GM18502 (cell line): ENCODE data around the gene DPH2.

Source experiments
- ATAC-seq: cut with Tn5 transposase; IDR thresholded peaks from one replicate; pipeline ENCODE4 v1.9.1; 2021; ENCODE audit warnings: mild to moderate bottlenecking; ENCODE audit not compliant: unreplicated experiment, poor library complexity

DPH2 gene, protein sequence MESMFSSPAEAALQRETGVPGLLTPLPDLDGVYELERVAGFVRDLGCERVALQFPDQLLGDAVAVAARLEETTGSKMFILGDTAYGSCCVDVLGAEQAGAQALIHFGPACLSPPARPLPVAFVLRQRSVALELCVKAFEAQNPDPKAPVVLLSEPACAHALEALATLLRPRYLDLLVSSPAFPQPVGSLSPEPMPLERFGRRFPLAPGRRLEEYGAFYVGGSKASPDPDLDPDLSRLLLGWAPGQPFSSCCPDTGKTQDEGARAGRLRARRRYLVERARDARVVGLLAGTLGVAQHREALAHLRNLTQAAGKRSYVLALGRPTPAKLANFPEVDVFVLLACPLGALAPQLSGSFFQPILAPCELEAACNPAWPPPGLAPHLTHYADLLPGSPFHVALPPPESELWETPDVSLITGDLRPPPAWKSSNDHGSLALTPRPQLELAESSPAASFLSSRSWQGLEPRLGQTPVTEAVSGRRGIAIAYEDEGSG

DNA sequence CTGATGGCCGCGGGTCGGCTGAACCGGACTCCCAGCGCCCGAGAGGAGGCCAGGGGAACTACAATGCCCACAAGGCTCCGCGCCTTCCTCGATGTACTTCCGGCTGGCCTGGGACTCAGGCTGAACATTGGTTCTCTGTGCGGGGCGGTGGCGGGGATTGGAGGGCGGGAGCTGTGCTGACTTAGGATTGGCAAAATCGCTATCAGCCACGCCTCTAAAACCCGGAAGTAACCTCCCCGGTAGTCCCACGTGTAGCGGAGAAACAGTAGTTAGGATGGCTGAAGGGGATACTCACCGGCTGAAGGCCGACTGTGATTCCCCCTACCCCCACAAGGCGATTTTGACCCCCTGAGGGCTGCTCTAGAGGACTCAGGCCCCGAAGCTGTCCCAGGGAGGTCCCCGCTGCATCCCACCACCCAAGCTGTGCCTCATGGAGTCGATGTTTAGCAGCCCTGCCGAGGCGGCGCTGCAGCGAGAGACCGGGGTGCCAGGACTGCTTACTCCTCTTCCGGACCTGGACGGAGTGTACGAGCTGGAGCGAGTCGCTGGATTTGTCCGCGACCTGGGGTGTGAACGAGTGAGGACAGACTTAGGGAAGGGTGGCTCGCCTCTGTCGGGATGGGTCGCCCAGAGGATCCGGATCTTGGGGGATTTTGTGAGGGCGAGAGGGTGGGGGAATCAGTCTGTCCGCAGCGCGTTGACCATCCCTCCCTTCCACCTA is at the start of gene DPH2:
Gene DPH2, plus strand, starts transcription at position 265 of the 721 bp plus-strand sequence. Its CDS starts 166 bp downstream, at position 431.
- ATAC-seq = peak; percentile 87

DNA sequence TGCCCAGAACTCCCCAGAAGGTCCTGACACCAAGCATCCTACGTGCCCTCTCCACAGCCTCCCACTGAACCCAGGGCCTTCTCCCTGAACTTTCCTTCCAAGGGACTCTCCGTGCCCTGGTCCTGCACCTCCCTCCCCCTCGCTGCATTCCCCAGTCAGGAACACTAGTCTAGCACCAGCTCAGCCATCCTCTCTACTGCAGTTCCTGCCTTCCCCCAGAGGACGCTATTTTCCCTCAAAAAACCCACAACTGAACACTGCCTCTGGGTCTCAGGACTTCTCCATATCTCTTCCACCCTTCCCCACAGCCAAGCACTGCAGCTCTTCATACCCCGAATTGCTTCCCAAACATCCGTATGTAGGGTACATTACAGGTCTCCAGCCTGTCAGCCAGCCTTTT is 48.8 kb upstream of the DPH2 start:
- no peak for ATAC-seq

DNA sequence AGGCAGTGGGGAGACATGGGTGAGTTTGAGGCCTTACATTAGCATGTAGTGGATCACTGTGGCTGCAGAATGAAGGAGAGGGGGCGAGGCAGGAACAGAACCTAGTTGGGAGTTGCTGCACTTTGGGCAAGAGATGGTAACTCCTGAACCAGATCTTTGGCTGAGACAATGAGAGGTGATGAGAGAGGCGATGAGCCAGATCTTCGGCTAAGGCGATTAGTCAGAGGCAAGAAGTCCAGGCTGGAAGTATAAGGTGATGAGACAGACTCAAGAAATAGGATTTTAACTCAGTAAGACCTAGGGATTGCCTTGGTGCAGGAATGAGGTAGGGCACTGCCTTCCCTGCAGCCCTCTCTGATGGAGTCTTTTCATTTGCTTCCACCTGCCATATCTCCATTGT is 45.3 kb upstream of the DPH2 start:
- ATAC-seq = no peak

DNA sequence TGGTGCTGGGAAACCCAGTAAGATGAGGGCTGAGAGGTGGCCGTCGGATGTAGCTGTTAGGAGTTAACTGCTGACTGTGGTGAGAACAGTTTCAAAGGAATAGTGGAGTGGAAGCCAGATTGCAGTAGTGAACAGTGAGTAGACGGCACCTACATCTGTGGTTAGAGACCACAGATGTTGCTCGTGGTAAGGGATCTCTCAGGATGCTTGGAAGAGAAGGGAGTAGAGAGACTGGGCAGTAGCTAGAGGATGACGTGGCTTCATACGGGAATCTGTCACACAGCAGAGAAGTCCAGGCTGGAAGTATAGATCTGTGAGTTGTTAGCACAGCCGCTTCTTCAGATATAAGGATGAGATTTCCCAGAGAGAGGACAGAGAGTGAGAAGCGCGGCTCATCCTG is 44.0 kb upstream of the DPH2 start:
- ATAC-seq = no peak

DNA sequence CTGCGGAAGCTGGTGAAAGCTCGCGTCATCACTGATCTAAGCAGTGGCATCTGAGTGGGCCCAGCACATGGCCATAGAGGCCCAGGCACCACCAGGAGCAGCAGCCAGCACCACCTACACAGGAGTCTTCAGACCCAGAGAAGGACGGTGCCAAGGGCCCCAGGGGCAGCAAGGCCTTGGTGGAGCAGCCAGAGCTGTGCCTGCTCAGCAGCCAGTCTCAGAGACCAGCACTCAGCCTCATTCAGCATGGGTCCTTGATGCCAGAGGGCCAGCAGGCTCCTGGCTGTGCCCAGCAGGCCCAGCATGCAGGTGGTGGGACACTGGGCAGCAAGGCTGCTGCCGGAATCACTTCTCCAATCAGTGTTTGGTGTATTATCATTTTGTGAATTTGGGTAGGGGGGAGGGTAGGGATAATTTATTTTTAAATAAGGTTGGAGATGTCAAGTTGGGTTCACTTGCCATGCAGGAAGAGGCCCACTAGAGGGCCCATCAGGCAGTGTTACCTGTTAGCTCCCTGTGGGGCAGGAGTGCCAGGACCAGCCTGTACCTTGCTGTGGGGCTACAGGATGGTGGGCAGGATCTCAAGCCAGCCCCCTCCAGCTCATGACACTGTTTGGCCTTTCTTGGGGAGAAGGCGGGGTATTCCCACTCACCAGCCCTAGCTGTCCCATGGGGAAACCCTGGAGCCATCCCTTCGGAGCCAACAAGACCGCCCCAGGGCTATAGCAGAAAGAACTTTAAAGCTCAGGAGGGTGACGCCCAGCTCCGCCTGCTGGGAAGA is 39.5 kb upstream of the DPH2 start:
- ATAC-seq = no peak

DNA sequence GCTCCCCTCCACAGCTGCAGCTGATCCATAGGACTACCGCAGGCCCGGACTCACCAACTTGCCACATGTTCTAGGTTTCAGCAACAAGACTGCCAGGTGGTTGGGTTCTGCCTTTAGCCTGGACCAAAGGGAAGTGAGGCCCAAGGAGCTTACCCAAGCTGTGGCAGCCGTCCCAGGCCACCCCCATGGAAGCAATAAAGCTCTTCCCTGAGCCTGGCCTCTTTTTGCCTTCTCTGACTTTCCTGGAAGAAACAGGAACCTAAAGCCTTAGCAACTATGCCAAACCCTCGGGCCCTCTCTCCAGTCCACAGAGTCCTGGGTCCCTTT is 38.9 kb upstream of the DPH2 start:
- no peak for ATAC-seq

DNA sequence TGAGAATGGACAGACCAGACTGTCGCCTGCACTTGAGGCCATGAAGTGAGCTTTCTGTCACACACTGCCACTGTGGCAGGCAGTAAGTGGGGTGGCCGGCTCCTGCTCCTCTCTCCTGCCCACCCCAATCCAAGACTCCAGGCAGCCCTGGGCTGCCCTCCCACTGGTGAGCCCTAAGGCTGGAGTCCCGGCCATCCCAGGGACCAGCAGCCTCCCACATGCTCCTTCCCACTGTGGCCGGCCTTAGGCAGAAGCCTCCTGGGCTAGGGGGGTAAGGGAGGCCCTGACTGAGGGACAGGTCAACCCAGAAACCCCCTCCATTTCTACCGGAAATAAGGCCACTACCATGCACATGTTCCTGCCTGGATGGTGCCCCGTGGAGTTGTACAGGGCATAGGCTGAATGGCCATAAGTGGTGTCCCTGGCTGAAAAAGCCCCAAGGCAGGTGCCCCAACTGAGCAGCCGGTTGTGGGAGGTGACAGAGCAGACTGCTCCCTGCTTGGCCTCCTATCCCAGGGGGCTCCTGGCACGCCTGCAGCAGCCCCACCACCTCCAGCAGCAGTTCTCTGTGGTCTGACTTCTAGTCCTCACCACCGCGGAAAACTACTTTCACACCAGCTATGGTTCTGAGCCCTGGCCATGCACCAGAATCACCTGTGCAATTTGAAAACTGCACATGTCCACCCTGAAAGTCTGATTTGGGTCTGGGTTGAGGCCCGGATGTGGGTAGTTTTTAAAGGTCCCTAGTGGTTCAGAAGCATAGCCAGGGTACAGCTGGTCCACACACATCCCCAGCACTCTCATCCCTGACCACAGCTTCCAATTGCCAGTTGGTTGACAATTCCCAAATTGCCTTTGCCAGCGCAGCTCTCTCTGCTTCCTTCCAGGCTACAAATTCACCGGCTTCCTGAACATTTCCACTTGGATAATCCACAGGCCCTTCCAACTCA is 37.8 kb upstream of the DPH2 start:
- no peak for ATAC-seq

DNA sequence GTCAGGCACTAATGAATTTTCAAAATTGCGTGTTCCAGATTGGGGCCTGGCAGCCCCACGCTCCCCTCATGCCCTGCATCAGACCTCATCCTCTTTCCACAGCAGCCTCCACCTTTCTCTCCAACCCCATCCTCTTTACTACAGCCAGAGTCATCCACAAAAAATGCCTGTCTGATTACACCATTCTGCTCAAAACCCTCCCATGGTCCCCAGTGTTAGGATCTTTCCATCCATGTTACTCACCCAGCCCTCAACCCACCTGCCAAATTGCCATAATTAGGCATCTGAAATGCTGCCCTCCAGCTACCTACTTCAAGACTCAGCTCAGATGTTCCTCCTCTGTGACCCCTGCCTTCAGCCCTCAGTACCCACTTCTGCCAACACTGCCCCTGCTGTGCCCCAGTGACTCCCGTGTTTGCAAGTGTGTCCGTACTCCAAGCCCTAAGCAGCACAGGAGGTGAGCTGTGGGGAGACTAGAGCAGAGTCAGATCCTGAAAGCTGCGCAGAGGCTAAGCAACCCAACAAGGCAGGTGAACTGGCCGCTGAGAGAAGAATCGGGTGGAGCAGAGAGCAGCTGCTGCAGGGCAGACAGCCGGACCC is 36.9 kb upstream of the DPH2 start:
- ATAC-seq = no peak

DNA sequence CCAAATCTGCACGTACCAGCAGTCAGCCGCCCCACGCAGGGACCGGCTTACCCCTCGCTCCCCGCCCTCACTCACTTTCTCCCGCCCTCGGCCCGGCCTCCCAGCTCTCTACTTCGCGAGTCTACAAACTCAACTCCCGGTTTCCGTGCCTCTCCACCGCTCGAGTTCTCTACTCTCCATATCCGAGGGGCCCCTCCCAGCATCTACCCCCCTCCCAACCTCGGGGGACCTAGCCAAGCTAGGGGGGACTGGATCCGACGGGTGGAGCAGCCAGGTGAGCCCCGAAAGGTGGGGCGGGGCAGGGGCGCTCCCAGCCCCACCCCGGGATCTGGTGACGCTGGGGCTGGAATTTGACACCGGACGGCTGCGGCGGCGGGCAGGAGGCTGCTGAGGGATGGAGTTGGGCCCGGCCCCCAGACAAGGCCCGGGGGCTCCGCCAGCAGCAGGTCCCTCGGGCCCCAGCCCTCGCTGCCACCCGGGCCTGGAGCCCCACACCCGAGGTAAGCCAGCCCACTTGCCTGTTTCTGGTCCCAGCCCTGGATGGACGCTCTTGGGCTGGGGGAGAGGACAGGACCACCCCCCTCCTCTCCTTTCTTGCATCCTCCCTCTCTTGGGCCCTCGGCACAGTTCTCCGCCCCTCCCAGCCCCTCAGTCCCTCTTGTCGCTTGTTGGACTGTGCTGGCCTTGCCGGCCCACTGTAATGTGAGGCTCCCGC is 36.3 kb upstream of the DPH2 start, which contains the start of gene ARTN:
Gene ARTN, plus strand, starts transcription at position 416 of the 715 bp plus-strand sequence. CDS start 1,856 bp downstream, outside the sequence.
- no peak for ATAC-seq

DNA sequence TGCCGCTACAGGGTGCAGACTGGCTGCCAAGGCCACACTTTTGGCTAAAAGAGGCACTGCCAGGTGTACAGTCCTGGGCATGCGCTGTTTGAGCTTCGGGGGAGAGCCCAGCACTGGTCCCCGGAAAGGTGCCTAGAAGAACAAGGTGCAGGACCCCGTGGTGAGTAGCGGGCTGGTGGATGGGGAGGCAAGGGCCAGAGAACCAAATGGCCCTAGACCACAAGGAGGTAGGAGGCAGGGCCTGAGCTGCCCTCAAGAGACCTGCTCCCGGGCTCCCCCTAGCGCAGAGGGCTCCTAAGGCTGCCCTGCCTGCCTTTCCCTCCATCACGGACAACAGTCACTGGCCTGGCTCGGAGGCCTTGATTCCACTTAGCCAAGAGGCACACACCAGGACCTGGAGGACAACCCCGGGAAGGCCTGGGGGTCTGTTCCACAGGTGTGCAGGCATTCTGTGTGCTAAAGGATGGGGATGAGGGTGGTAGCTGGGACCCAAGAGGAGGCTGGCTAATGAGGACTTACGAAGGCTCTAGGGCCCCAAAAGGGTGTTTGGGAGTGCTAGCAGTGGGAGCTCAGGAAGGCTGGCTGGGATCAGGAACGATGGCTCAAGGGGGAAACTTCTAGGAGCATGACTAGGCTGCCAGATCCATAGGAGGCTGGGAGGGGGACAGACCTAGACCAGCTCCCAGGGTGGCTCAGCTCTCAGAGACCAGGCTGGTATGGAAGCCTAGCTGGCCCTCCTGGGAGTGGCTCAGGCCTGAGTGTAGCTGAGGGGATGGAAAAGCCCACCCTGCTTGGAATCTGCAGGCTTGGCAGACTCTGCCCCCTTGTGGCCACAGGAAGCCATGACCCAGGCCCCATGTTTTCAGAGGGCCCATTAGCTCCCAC is 35.5 kb upstream of the DPH2 start:
- ATAC-seq = no peak

DNA sequence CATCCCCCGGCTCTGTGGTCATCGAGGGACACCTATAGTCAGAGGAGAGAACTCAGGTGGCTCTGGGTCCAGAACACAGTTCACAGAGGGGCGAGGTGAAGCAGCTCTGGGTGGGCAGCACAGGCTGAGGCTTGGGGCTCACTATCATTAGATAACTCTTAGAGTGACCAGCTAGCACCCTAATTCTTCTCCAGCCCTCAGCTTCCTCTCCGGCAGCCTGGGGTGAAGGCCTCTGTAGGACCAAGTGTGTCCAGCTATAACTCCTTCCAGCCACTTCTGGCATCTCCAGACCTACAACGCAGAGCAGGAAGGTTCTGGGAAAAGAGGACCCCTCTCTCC is 34.9 kb upstream of the DPH2 start:
- no peak for ATAC-seq

DNA sequence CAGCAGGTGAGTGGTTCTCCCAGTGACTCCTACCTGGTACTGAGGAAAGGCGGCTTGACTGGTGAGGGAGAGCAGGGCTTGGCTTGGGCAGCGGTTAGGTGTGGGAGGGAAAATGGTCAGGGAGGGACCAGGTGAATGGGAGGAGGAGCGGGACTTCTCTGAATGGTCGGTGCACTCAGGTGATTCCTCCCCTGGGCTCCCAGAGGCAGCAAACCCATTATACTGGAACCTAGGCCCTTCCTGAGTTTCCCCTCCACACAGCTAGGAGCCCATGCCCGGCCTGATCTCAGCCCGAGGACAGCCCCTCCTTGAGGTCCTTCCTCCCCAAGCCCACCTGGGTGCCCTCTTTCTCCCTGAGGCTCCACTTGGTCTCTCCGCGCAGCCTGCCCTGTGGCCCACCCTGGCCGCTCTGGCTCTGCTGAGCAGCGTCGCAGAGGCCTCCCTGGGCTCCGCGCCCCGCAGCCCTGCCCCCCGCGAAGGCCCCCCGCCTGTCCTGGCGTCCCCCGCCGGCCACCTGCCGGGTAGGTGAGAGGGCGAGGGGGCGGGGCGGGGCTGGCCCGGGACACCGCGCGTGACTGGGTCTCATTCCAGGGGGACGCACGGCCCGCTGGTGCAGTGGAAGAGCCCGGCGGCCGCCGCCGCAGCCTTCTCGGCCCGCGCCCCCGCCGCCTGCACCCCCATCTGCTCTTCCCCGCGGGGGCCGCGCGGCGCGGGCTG is 33.9 kb upstream of the DPH2 start:
- no peak for ATAC-seq

DNA sequence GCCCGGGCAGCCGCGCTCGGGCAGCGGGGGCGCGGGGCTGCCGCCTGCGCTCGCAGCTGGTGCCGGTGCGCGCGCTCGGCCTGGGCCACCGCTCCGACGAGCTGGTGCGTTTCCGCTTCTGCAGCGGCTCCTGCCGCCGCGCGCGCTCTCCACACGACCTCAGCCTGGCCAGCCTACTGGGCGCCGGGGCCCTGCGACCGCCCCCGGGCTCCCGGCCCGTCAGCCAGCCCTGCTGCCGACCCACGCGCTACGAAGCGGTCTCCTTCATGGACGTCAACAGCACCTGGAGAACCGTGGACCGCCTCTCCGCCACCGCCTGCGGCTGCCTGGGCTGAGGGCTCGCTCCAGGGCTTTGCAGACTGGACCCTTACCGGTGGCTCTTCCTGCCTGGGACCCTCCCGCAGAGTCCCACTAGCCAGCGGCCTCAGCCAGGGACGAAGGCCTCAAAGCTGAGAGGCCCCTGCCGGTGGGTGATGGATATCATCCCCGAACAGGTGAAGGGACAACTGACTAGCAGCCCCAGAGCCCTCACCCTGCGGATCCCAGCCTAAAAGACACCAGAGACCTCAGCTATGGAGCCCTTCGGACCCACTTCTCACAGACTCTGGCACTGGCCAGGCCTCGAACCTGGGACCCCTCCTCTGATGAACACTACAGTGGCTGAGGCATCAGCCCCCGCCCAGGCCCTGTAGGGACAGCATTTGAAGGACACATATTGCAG is 33.2 kb upstream of the DPH2 start:
- no peak for ATAC-seq

DNA sequence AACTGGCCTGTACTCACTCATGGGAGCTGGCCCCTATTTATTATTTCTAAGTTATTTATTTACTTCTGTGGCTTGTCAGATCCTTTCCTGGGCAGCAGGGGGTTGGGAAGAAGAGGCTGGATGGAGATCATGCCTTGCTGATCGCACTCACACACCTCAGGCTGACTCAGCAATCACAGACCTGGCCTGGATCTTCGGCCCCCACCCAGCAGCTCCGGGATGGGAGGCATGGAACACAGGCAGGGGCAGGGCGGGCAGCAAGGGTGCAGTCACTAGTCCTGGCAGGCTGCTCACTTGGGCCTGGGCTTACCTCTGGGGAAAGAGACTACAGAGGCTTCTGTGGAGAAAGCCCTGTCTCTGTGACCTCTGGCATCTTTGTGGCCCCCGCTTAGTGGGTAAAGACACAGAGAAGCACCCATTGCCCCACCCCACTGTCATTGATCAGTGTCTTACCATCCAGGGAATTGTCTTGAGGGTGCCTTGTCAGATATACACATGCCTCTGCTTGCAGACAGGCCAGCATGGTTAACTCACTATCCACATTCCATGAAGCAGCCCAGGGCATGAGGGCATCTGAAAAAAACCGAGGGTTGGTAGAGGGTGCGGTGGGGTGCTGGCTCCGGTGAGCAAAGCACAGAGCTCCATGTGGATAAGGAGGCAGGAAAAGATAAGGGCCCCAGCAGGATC is 32.5 kb upstream of the DPH2 start:
- no peak for ATAC-seq

DNA sequence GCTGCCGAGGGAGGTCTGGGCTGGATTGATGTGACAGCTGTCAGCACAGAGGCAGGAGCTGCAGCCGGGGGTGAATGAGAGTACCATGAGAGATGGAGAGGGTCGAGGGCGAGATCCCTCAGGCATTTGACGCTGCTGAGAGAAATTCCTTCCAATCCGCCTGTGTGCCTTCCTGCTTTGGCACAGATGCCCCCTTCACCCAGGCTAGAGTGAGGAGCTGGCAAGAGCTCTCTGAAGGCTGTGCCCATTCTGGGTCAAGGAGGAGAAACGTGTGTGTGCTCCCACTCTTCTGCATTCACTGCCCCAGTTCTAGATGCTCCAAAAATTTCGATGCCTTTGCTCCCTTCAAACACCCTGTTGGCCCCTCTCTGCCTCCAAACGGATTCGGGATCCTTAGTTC is 31.4 kb upstream of the DPH2 start:
- no peak for ATAC-seq
